Neuronal stem cell (in vitro differentiated cells): ENCODE results near the gene SMG7.

Experiments used
- DNase-seq: peaks from one replicate; pipeline ENCODE4 v3.0.0-alpha.2; 2013; ENCODE audit warnings: low spot score
- H2AFZ ChIP-seq: one replicate; pipeline ENCODE4 v1.6.1; 2013; ENCODE audit warnings: mild to moderate bottlenecking, low read length, inconsistent platforms
- H2AK5ac ChIP-seq: 2 replicates; pipeline ENCODE4 v1.6.1; 2013; ENCODE audit warnings: low read depth, mild to moderate bottlenecking, inconsistent platforms, low read length, moderate library complexity, mixed read lengths
- H2BK120ac ChIP-seq: 2 replicates; pipeline ENCODE4 v1.6.1; 2013; ENCODE audit warnings: low read depth, mild to moderate bottlenecking, inconsistent platforms, low read length, moderate library complexity, mixed read lengths
- H2BK12ac ChIP-seq: one replicate; pipeline ENCODE4 v1.6.1; 2013; ENCODE audit warnings: low read length, inconsistent platforms
- H2BK15ac ChIP-seq: 2 replicates; pipeline ENCODE4 v1.6.1; 2013; ENCODE audit warnings: mild to moderate bottlenecking, low read length, inconsistent platforms, mixed read lengths
- H2BK5ac ChIP-seq: one replicate; pipeline ENCODE4 v1.6.1; 2013; ENCODE audit warnings: inconsistent platforms, mild to moderate bottlenecking, low read length, moderate library complexity
- H3K14ac ChIP-seq: one replicate; pipeline ENCODE4 v1.6.1; 2013; ENCODE audit warnings: low read length, inconsistent platforms
- H3K18ac ChIP-seq: 2 replicates; pipeline ENCODE4 v1.6.1; 2013; ENCODE audit warnings: low read length, inconsistent platforms
- H3K23ac ChIP-seq: 2 replicates; pipeline ENCODE4 v1.6.1; 2013; ENCODE audit warnings: low read depth, mild to moderate bottlenecking, mixed read lengths, low read length, inconsistent platforms; ENCODE audit not compliant: poor library complexity
- H3K27ac ChIP-seq: replicated peaks from 3 replicates; pipeline ENCODE4 v1.5.1; 2013; ENCODE audit warnings: low read length, inconsistent platforms
- H3K27me3 ChIP-seq, 3 experiments: 2 replicates each; pipeline ENCODE4 v1.6.1; 2013; ENCODE audit warnings: low read length in 3 of 3, mild to moderate bottlenecking in 2 of 3, inconsistent platforms in 1 of 3, low read depth in 1 of 3, mixed read lengths in 1 of 3, moderate library complexity in 1 of 3; ENCODE audit not compliant: control insufficient read depth in 3 of 3, insufficient read depth in 3 of 3
- H3K36me3 ChIP-seq, 2 donors: replicated peaks in 1 of 2; 2 replicates each; pipeline ENCODE4 v1.6.1; 2013; ENCODE audit warnings: low read length in 2 of 2; ENCODE audit not compliant: control insufficient read depth in 2 of 2, insufficient read depth in 2 of 2
- H3K4ac ChIP-seq: 2 replicates; pipeline ENCODE4 v1.6.1; 2013; ENCODE audit warnings: inconsistent platforms, mild to moderate bottlenecking, low read length, moderate library complexity
- H3K4me1 ChIP-seq, 2 donors: 1 replicate in 1 of 2; 2 replicates in 1 of 2; pipeline ENCODE4 v1.6.1; 2013; ENCODE audit warnings: low read length in 2 of 2, low read depth in 1 of 2; ENCODE audit not compliant: control insufficient read depth in 2 of 2, insufficient read depth in 1 of 2
- H3K4me2 ChIP-seq: one replicate; pipeline ENCODE4 v1.6.1; 2013; ENCODE audit warnings: mild to moderate bottlenecking, low read length, inconsistent platforms; ENCODE audit not compliant: insufficient read depth, poor library complexity, severe bottlenecking
- H3K4me3 ChIP-seq, 2 donors: 2 replicates each; pipeline ENCODE4 v1.5.1; 2013; ENCODE audit warnings: low read length in 2 of 2, mild to moderate bottlenecking in 2 of 2, inconsistent platforms in 1 of 2, moderate library complexity in 1 of 2
- H3K79me1 ChIP-seq: one replicate; pipeline ENCODE4 v1.6.1; 2013; ENCODE audit warnings: low read depth, mild to moderate bottlenecking, inconsistent platforms, low read length, moderate library complexity
- H3K9ac ChIP-seq: one replicate; pipeline ENCODE4 v1.6.1; 2013; ENCODE audit warnings: mild to moderate bottlenecking, low read depth, low read length, inconsistent platforms; ENCODE audit not compliant: poor library complexity
- H3K9me3 ChIP-seq, 2 donors: replicated peaks in 1 of 2; 2 replicates each; pipeline versions ENCODE3 to v1.6.1; 2013; ENCODE audit warnings: low read length in 2 of 2, mild to moderate bottlenecking in 2 of 2, inconsistent platforms in 1 of 2, low read depth in 1 of 2, mixed read lengths in 1 of 2, moderate library complexity in 1 of 2; ENCODE audit not compliant: control insufficient read depth in 2 of 2, insufficient read depth in 1 of 2
- H4K8ac ChIP-seq: one replicate; pipeline ENCODE4 v1.6.1; 2013; ENCODE audit warnings: low read depth, mild to moderate bottlenecking, inconsistent platforms, low read length, moderate library complexity
- H4K91ac ChIP-seq: one replicate; pipeline ENCODE4 v1.6.1; 2013; ENCODE audit warnings: low read length, low read depth, mild to moderate bottlenecking, inconsistent platforms; ENCODE audit not compliant: poor library complexity
- WGBS, 2 donors: extraction: QIAGEN DNeasy Blood & Tissue Kit; methylation state at CpG; one replicate each; pipeline ENCODE4 v1.1.7; 2013; ENCODE audit warnings: missing lambda C conversion rate in 2 of 2, mixed read lengths in 1 of 2; ENCODE audit not compliant: insufficient read length in 2 of 2, insufficient replicate concordance in 1 of 2; ENCODE audit errors: extremely low coverage in 2 of 2; 5-methylcytosine and 5-hydroxymethylcytosine counted together

The SMG7 gene

DNA sequence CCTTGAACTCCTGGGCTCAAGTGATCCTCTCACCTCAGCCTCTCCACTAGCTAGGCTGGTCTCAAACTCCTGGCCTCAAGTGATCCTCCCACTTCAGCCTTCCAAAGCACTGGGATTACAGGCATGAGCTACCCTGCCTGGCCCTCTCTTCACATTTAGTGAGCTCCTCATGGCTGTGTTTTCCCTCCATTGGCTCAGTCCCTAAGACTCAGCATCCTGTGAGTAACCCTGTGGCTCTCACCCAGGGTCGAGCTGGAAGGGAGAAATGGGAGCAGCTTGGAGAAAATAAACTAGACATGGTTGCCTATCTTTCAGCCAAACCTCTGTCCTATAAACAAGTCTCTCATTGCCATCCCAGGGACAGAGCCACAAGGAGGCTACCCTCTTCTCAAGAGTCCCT, 100.4 kb downstream of the SMG7 start:
- no peak overlapping the region for H4K91ac ChIP-seq
- H3K9ac ChIP-seq = no peak overlapping the region
- H2BK15ac ChIP-seq = no peak overlapping the region
- no peak overlapping the region for H3K27ac ChIP-seq
- no peak overlapping the region for H2BK5ac ChIP-seq
- no peak overlapping the region for H4K8ac ChIP-seq
- peaks cover 0 to 1% of the 10 kb centered on the region in 2 donors for H3K4me1 ChIP-seq
- no peak overlapping the region for H2AFZ ChIP-seq
- no peaks in the 10 kb centered on the region for H3K36me3 ChIP-seq
- H2AK5ac ChIP-seq = no peak overlapping the region
- no peak overlapping the region for H3K4me3 ChIP-seq
- H3K18ac ChIP-seq = no peak overlapping the region
- H3K4ac ChIP-seq = no peak overlapping the region
- no peak overlapping the region for H3K4me2 ChIP-seq
- no CpG with 5 or more reads among the region's 1 CpG for WGBS, 2 donors
- no peak overlapping the region for H2BK120ac ChIP-seq
- H3K9me3 ChIP-seq = no peaks in the 10 kb centered on the region
- H3K23ac ChIP-seq = no peak overlapping the region
- peaks cover 0 to 5% (median 0%) of the 10 kb centered on the region in 3 experiments for H3K27me3 ChIP-seq
- no peak overlapping the region for H3K14ac ChIP-seq
- H3K79me1 ChIP-seq = no peaks in the 10 kb centered on the region
- H2BK12ac ChIP-seq = no peak overlapping the region
- DNase-seq = no peak

DNA sequence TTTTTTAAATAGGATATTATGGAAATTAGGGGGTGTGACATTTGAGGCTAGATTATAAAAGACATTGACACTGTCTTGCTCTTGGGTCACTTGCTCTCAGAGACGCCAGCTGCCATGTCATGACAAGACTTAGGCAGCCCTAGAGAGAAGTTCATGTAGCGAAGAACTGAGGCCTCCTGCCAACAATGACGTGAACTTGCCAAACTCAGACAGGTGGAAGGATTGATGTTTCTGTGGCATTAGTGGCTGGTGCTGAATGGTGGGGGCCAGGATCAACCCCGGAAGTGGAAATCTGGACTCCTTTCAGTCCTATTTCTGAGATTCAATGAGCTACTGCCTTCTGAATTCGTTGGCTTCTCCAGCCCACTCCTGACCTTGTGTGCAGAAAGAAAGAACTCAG, 103.3 kb downstream of the SMG7 start:
- Histone ChIP-seq H3K4me3 (no peak overlapping the region), H3K4me2 (no peak overlapping the region), H3K23ac (no peak overlapping the region), H3K9ac (no peak overlapping the region), H3K18ac (no peak overlapping the region), H3K27ac (no peak overlapping the region), H3K14ac (no peak overlapping the region), H3K4ac (no peak overlapping the region), H2BK12ac (no peak overlapping the region), H3K27me3 (peaks cover 0 to 5% (median 0%) of the 10 kb centered on the region in 3 experiments), H3K9me3 (no peaks in the 10 kb centered on the region), H4K8ac (no peak overlapping the region), H3K4me1 (no peaks in the 10 kb centered on the region), H3K36me3 (no peaks in the 10 kb centered on the region), H2AK5ac (no peak overlapping the region), H2BK15ac (no peak overlapping the region), H3K79me1 (no peaks in the 10 kb centered on the region), H2BK120ac (no peak overlapping the region), H2BK5ac (no peak overlapping the region), H4K91ac (no peak overlapping the region), H2AFZ (no peak overlapping the region)
- no peak for DNase-seq
- WGBS, 2 donors = no CpG with 5 or more reads among the region's 5 CpGs

DNA sequence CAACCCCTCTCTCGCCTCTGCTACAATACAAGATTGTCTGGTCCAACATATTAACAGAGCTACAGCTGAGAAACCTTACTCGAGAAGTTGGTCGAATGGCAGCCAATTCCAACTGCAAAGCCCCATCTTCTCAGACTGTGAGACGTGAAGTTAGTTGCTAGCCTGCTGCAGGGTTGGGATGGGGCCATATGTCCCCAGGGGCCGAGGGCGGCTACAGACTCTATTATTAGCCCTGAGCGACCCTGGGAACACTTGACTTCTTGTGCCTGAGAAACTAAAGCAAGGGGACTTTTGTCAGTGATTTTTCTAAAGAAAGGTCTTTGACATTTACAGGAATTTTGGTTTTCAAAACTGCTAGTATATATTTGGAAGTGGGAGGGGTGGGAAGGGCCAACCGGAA, 104.2 kb downstream of the SMG7 start:
- Histone ChIP-seq H2AFZ (peak overlapping the region; percentile 35), H3K36me3 (no peaks in the 10 kb centered on the region), H3K27me3 (peaks cover 0 to 5% (median 0%) of the 10 kb centered on the region in 3 experiments), H3K4me1 (no peaks in the 10 kb centered on the region), H2BK120ac (no peak overlapping the region), H3K4me3 (no peak overlapping the region), H3K14ac (no peak overlapping the region), H3K18ac (no peak overlapping the region), H3K4me2 (no peak overlapping the region), H4K91ac (no peak overlapping the region), H3K9me3 (no peaks in the 10 kb centered on the region), H3K23ac (no peak overlapping the region), H3K9ac (no peak overlapping the region), H3K27ac (no peak overlapping the region), H2BK5ac (no peak overlapping the region), H3K79me1 (no peaks in the 10 kb centered on the region), H3K4ac (no peak overlapping the region), H2BK12ac (no peak overlapping the region), H2AK5ac (no peak overlapping the region), H4K8ac (no peak overlapping the region), H2BK15ac (no peak overlapping the region)
- no CpG with 5 or more reads among the region's 8 CpGs for WGBS, 2 donors
- no peak for DNase-seq

DNA sequence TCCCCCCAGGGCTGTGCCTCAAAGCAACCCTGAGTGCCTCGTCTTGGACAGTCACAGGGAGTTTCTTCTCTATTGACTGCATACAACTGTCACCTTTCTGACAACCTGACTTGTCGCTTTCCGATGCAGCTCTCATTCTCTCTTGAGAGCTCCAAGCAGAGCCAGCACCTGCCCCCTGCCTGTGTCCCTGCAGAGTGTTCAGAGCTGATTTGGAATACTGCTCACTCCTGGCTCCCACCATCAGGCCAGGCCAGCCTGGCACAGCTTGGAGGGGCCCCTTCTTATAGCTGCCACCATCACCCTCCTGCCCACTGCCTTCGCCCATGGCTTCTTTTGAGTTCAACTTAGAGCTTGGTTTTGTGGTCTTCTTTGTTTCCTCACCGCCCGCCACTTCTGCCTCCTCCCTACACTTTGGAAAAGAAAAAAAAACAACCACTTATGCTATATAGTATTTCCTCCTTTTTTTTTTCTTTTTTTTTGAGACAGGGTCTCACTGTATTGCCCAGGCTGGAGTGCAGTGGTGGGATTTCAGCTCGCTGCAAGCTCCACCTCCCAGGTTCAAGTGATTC, 105.7 kb downstream of the SMG7 start:
- Histone ChIP-seq H3K23ac (no peak overlapping the region), H2AFZ (no peak overlapping the region), H4K8ac (no peak overlapping the region), H2BK15ac (no peak overlapping the region), H3K14ac (no peak overlapping the region), H3K4me2 (no peak overlapping the region), H4K91ac (no peak overlapping the region), H2BK5ac (no peak overlapping the region), H3K4ac (no peak overlapping the region), H3K27me3 (peaks cover 0 to 9% (median 0%) of the 10 kb centered on the region in 3 experiments), H2AK5ac (no peak overlapping the region), H3K4me1 (no peaks in the 10 kb centered on the region), H3K27ac (no peak overlapping the region), H3K18ac (no peak overlapping the region), H2BK12ac (no peak overlapping the region), H3K4me3 (no peak overlapping the region), H2BK120ac (no peak overlapping the region), H3K79me1 (no peaks in the 10 kb centered on the region), H3K36me3 (no peaks in the 10 kb centered on the region), H3K9ac (no peak overlapping the region), H3K9me3 (no peaks in the 10 kb centered on the region)
- DNase-seq = no peak
- WGBS, 2 donors = no CpG with 5 or more reads among the region's 7 CpGs
